Measurements from ENCODE around the gene ACTN1. TPM values are rescaled to one million over a fixed set of nuclear protein-coding genes. Genes with fewer than 3 reads are reported as not detected.

ACTN1 gene
- total RNA-seq, 1 donor from 2014 or later, result 133 TPM

- Mint-ChIP-seq H3K4me3 (ENCODE audit: low read depth) (no peak overlapping the region), H3K27ac (no peak overlapping the region), H3K36me3 (ENCODE audit: low read depth) (peaks cover 3% of the 10 kb centered on the region), H3K27me3 (ENCODE audit: low read depth) (no peaks in the 10 kb centered on the region), H3K4me1 (ENCODE audit: low read depth) (peaks cover 15% of the 10 kb centered on the region), H3K9me3 (no peaks in the 10 kb centered on the region)
- intact Hi-C loops (cut with micrococcal nuclease), result no loop called here
- no peak for DNase-seq (ENCODE audit: low spot score)
Measured at GRCh38 chr14:68951035-68951797, 27.9 kb downstream of the ACTN1 start.

GRCh38 chr14:68950111-68950510 lies 29.0 kb downstream of the ACTN1 start:
- H3K36me3 Mint-ChIP-seq (ENCODE audit: low read depth), result no peaks in the 10 kb centered on the region
- H3K27ac Mint-ChIP-seq, result no peak overlapping the region
- no peak for DNase-seq (ENCODE audit: low spot score)
- H3K9me3 Mint-ChIP-seq, result no peaks in the 10 kb centered on the region
- intact Hi-C loops (cut with micrococcal nuclease), result no loop called here
- peaks cover 19% of the 10 kb centered on the region for H3K4me1 Mint-ChIP-seq (ENCODE audit: low read depth)
- no peak overlapping the region for H3K4me3 Mint-ChIP-seq (ENCODE audit: low read depth)
- H3K27me3 Mint-ChIP-seq (ENCODE audit: low read depth), result no peaks in the 10 kb centered on the region

- Mint-ChIP-seq H3K4me1 (ENCODE audit: low read depth) (peaks cover 20% of the 10 kb centered on the region), H3K27ac (no peak overlapping the region), H3K27me3 (ENCODE audit: low read depth) (no peaks in the 10 kb centered on the region), H3K9me3 (no peaks in the 10 kb centered on the region), H3K4me3 (ENCODE audit: low read depth) (no peak overlapping the region), H3K36me3 (ENCODE audit: low read depth) (no peaks in the 10 kb centered on the region)
- no peak for DNase-seq (ENCODE audit: low spot score)
- intact Hi-C loops (cut with micrococcal nuclease), result no loop called here
Measured at GRCh38 chr14:68949601-68949965, 29.5 kb downstream of the ACTN1 start.

GRCh38 chr14:68948686-68949600 lies 30.2 kb downstream of the ACTN1 start:
- Mint-ChIP-seq H3K4me1 (ENCODE audit: low read depth) (peaks cover 20% of the 10 kb centered on the region), H3K27me3 (ENCODE audit: low read depth) (no peaks in the 10 kb centered on the region), H3K9me3 (no peaks in the 10 kb centered on the region), H3K36me3 (ENCODE audit: low read depth) (no peaks in the 10 kb centered on the region), H3K27ac (no peak overlapping the region), H3K4me3 (ENCODE audit: low read depth) (no peak overlapping the region)
- no peak for DNase-seq (ENCODE audit: low spot score)
- intact Hi-C loops (cut with micrococcal nuclease), result no loop called here

- no peaks in the 10 kb centered on the region for H3K9me3 Mint-ChIP-seq
- DNase-seq (ENCODE audit: low spot score), result no peak
- H3K4me1 Mint-ChIP-seq (ENCODE audit: low read depth), result peaks cover 16% of the 10 kb centered on the region
- H3K36me3 Mint-ChIP-seq (ENCODE audit: low read depth), result no peaks in the 10 kb centered on the region
- H3K27me3 Mint-ChIP-seq (ENCODE audit: low read depth), result no peaks in the 10 kb centered on the region
- intact Hi-C loops (cut with micrococcal nuclease), result no loop called here
- no peak overlapping the region for H3K27ac Mint-ChIP-seq
- H3K4me3 Mint-ChIP-seq (ENCODE audit: low read depth), result no peak overlapping the region
Measured at GRCh38 chr14:68947802-68948201, 31.3 kb downstream of the ACTN1 start.

- H3K9me3 Mint-ChIP-seq, result no peaks in the 10 kb centered on the region
- H3K4me1 Mint-ChIP-seq (ENCODE audit: low read depth), result peaks cover 12% of the 10 kb centered on the region
- intact Hi-C loops (cut with micrococcal nuclease), result no loop called here
Measured at GRCh38 chr14:68946489-68946822, 32.6 kb downstream of the ACTN1 start.

GRCh38 chr14:68945585-68946488 lies 33.3 kb downstream of the ACTN1 start:
- H3K27me3 Mint-ChIP-seq (ENCODE audit: low read depth), result no peaks in the 10 kb centered on the region
- H3K4me1 Mint-ChIP-seq (ENCODE audit: low read depth), result peaks cover 12% of the 10 kb centered on the region
- intact Hi-C loops (cut with micrococcal nuclease), result no loop called here
- H3K36me3 Mint-ChIP-seq (ENCODE audit: low read depth), result no peaks in the 10 kb centered on the region
- DNase-seq (ENCODE audit: low spot score), result no peak
- no peak overlapping the region for H3K27ac Mint-ChIP-seq
- H3K4me3 Mint-ChIP-seq (ENCODE audit: low read depth), result no peak overlapping the region
- no peaks in the 10 kb centered on the region for H3K9me3 Mint-ChIP-seq

More at GRCh38 chr14:68946489-68946822, 32.6 kb downstream of the ACTN1 start:
- H3K27ac Mint-ChIP-seq, result no peak overlapping the region
- DNase-seq (ENCODE audit: low spot score), result no peak
- no peak overlapping the region for H3K4me3 Mint-ChIP-seq (ENCODE audit: low read depth)
- no peaks in the 10 kb centered on the region for H3K27me3 Mint-ChIP-seq (ENCODE audit: low read depth)
- H3K36me3 Mint-ChIP-seq (ENCODE audit: low read depth), result no peaks in the 10 kb centered on the region

- Mint-ChIP-seq H3K9me3 (no peaks in the 10 kb centered on the region), H3K27ac (no peak overlapping the region), H3K36me3 (ENCODE audit: low read depth) (no peaks in the 10 kb centered on the region), H3K27me3 (ENCODE audit: low read depth) (no peaks in the 10 kb centered on the region), H3K4me3 (ENCODE audit: low read depth) (no peak overlapping the region), H3K4me1 (ENCODE audit: low read depth) (peaks cover 12% of the 10 kb centered on the region)
- intact Hi-C loops (cut with micrococcal nuclease), result no loop called here
- DNase-seq (ENCODE audit: low spot score), result no peak
Measured at GRCh38 chr14:68945190-68945584, 33.9 kb downstream of the ACTN1 start.

GRCh38 chr14:68944162-68944561 lies 34.9 kb downstream of the ACTN1 start:
- H3K36me3 Mint-ChIP-seq (ENCODE audit: low read depth), result no peaks in the 10 kb centered on the region
- no peak overlapping the region for H3K27ac Mint-ChIP-seq
- H3K4me1 Mint-ChIP-seq (ENCODE audit: low read depth), result peaks cover 8% of the 10 kb centered on the region
- DNase-seq (ENCODE audit: low spot score), result no peak
- intact Hi-C loops (cut with micrococcal nuclease), result no loop called here
- no peak overlapping the region for H3K4me3 Mint-ChIP-seq (ENCODE audit: low read depth)
- no peaks in the 10 kb centered on the region for H3K9me3 Mint-ChIP-seq
- no peaks in the 10 kb centered on the region for H3K27me3 Mint-ChIP-seq (ENCODE audit: low read depth)

GRCh38 chr14:68943107-68943506 lies 36.0 kb downstream of the ACTN1 start:
- intact Hi-C loops (cut with micrococcal nuclease), result no loop called here

GRCh38 chr14:68942296-68943035 lies 36.6 kb downstream of the ACTN1 start:
- H3K27ac Mint-ChIP-seq, result no peak overlapping the region
- intact Hi-C loops (cut with micrococcal nuclease), result no loop called here
- H3K4me1 Mint-ChIP-seq (ENCODE audit: low read depth), result peaks cover 15% of the 10 kb centered on the region

More at GRCh38 chr14:68943107-68943506, 36.0 kb downstream of the ACTN1 start:
- no peaks in the 10 kb centered on the region for H3K36me3 Mint-ChIP-seq (ENCODE audit: low read depth)
- no peak overlapping the region for H3K27ac Mint-ChIP-seq
- H3K4me1 Mint-ChIP-seq (ENCODE audit: low read depth), result peaks cover 12% of the 10 kb centered on the region
- H3K27me3 Mint-ChIP-seq (ENCODE audit: low read depth), result no peaks in the 10 kb centered on the region
- H3K9me3 Mint-ChIP-seq, result no peaks in the 10 kb centered on the region
- no peak for DNase-seq (ENCODE audit: low spot score)
- no peak overlapping the region for H3K4me3 Mint-ChIP-seq (ENCODE audit: low read depth)

GRCh38 chr14:68941820-68942219 lies 37.3 kb downstream of the ACTN1 start:
- no peaks in the 10 kb centered on the region for H3K9me3 Mint-ChIP-seq
- H3K27ac Mint-ChIP-seq, result no peak overlapping the region
- no peak overlapping the region for H3K4me3 Mint-ChIP-seq (ENCODE audit: low read depth)
- peaks cover 15% of the 10 kb centered on the region for H3K4me1 Mint-ChIP-seq (ENCODE audit: low read depth)
- H3K27me3 Mint-ChIP-seq (ENCODE audit: low read depth), result no peaks in the 10 kb centered on the region
- intact Hi-C loops (cut with micrococcal nuclease), result no loop called here
- DNase-seq (ENCODE audit: low spot score), result no peak
- no peaks in the 10 kb centered on the region for H3K36me3 Mint-ChIP-seq (ENCODE audit: low read depth)

More at GRCh38 chr14:68942296-68943035, 36.6 kb downstream of the ACTN1 start:
- H3K27me3 Mint-ChIP-seq (ENCODE audit: low read depth), result no peaks in the 10 kb centered on the region
- H3K9me3 Mint-ChIP-seq, result no peaks in the 10 kb centered on the region
- no peaks in the 10 kb centered on the region for H3K36me3 Mint-ChIP-seq (ENCODE audit: low read depth)
- no peak for DNase-seq (ENCODE audit: low spot score)
- no peak overlapping the region for H3K4me3 Mint-ChIP-seq (ENCODE audit: low read depth)

Measured in activated T-helper 2 cell treated with anti-CD3 and anti-CD28 coated beads, Interferon-gamma antibody, Interleukin-2, Interleukin-4, amounts not matched to agents 10 μg/mL and 5 μg/mL and 100 μg/mL, durations not matched to agents 14 hours and 24 hours and 36 hours (primary cell).